ENCODE data around the gene SLC5A1.

The SLC5A1 gene

GRCh38 chr22:32120603-32121002, 77.5 kb downstream of the SLC5A1 start:
- no peaks in the 10 kb centered on the region for H3K79me2 ChIP-seq (ENCODE audit: control insufficient read depth, low read length)
- H3F3A ChIP-seq (ENCODE audit: control insufficient read depth, insufficient read depth): no peaks in the 10 kb centered on the region; the same call in 1 of the 2 replicates
- peaks cover 7% of the 10 kb centered on the region for H3K4me1 ChIP-seq (ENCODE audit: control insufficient read depth, low read length)
- TF ChIP-seq, protein P1, sequence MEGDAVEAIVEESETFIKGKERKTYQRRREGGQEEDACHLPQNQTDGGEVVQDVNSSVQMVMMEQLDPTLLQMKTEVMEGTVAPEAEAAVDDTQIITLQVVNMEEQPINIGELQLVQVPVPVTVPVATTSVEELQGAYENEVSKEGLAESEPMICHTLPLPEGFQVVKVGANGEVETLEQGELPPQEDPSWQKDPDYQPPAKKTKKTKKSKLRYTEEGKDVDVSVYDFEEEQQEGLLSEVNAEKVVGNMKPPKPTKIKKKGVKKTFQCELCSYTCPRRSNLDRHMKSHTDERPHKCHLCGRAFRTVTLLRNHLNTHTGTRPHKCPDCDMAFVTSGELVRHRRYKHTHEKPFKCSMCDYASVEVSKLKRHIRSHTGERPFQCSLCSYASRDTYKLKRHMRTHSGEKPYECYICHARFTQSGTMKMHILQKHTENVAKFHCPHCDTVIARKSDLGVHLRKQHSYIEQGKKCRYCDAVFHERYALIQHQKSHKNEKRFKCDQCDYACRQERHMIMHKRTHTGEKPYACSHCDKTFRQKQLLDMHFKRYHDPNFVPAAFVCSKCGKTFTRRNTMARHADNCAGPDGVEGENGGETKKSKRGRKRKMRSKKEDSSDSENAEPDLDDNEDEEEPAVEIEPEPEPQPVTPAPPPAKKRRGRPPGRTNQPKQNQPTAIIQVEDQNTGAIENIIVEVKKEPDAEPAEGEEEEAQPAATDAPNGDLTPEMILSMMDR (IDR thresholded peaks at IDR 0.05; ENCODE audit: low read depth, low read length, poor library complexity, severe bottlenecking): no peak
- TF ChIP-seq EZH2phosphoT487 (IDR thresholded peaks at IDR 0.05; ENCODE audit: borderline replicate concordance, low read length): no peak
- no peak overlapping the region for H3K4me3 ChIP-seq (ENCODE audit: low read length)
- no peaks in the 10 kb centered on the region for H3K36me3 ChIP-seq (ENCODE audit: control insufficient read depth, low read length)
- no peaks in the 10 kb centered on the region for H3K9me3 ChIP-seq (ENCODE audit: control insufficient read depth, insufficient read depth, low read length)
- peaks cover 6% of the 10 kb centered on the region; the same call in 1 of the 2 replicates for H3K27me3 ChIP-seq (ENCODE audit: control insufficient read depth, low read length)
- no peaks in the 10 kb centered on the region for H3K9me2 ChIP-seq (replicated peaks; ENCODE audit: control insufficient read depth, low read length)
- H3K4me2 ChIP-seq (ENCODE audit: low read length): no peak overlapping the region
- H3K27ac ChIP-seq (ENCODE audit: low read depth, low read length): no peak overlapping the region
- no peaks in the 10 kb centered on the region for H4K20me1 ChIP-seq (ENCODE audit: control insufficient read depth, insufficient read depth, low read depth, low read length)

- Histone ChIP-seq H3K9me3 (ENCODE audit: control insufficient read depth, insufficient read depth, low read length) (no peaks in the 10 kb centered on the region), H3F3A (ENCODE audit: control insufficient read depth, insufficient read depth) (no peaks in the 10 kb centered on the region; the same call in 1 of the 2 replicates), H3K27ac (ENCODE audit: low read depth, low read length) (no peak overlapping the region), H3K36me3 (ENCODE audit: control insufficient read depth, low read length) (no peaks in the 10 kb centered on the region), H3K4me2 (ENCODE audit: low read length) (no peak overlapping the region), H3K4me3 (ENCODE audit: low read length) (no peak overlapping the region), H3K9me2 (replicated peaks; ENCODE audit: control insufficient read depth, low read length) (no peaks in the 10 kb centered on the region), H3K79me2 (ENCODE audit: control insufficient read depth, low read length) (no peaks in the 10 kb centered on the region), H3K4me1 (ENCODE audit: control insufficient read depth, low read length) (peaks cover 7% of the 10 kb centered on the region), H4K20me1 (ENCODE audit: control insufficient read depth, insufficient read depth, low read depth, low read length) (no peaks in the 10 kb centered on the region), H3K27me3 (ENCODE audit: control insufficient read depth, low read length) (no peaks in the 10 kb centered on the region)
- TF ChIP-seq EZH2phosphoT487 (IDR thresholded peaks at IDR 0.05; ENCODE audit: borderline replicate concordance, low read length): no peak
- TF ChIP-seq, protein P1 (IDR thresholded peaks at IDR 0.05; ENCODE audit: low read depth, low read length, poor library complexity, severe bottlenecking): no peak
Measured at GRCh38 chr22:32122899-32123298, 79.8 kb downstream of the SLC5A1 start.

DNA sequence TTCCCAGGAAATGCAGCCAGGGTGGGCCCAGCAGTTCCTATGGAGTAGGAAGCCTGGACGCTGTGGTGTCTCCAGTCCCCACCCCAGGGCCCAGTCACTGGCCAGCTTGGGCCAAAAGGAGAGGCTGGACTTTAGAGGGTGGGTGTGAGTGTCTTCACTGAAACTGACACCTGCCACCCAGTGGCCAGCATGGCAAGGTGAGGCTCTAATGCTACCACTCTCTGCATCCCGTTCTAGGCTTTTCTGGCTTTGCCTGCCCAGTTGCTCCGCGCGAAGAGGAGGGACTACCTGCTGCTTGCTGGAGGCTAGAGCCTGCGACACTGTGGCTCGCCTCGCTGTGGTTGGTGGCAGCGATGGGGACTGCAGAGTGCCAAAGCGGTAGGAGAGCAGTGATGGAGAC, 80.6 kb downstream of the SLC5A1 start:
- Histone ChIP-seq H3K4me2 (ENCODE audit: low read length) (no peak overlapping the region), H4K20me1 (ENCODE audit: control insufficient read depth, insufficient read depth, low read depth, low read length) (no peaks in the 10 kb centered on the region), H3K79me2 (ENCODE audit: control insufficient read depth, low read length) (no peaks in the 10 kb centered on the region), H3F3A (ENCODE audit: control insufficient read depth, insufficient read depth) (no peaks in the 10 kb centered on the region; the same call in 1 of the 2 replicates), H3K4me3 (ENCODE audit: low read length) (no peak overlapping the region), H3K27ac (ENCODE audit: low read depth, low read length) (no peak overlapping the region), H3K9me2 (replicated peaks; ENCODE audit: control insufficient read depth, low read length) (no peaks in the 10 kb centered on the region), H3K4me1 (ENCODE audit: control insufficient read depth, low read length) (peaks cover 7% of the 10 kb centered on the region), H3K36me3 (ENCODE audit: control insufficient read depth, low read length) (no peaks in the 10 kb centered on the region), H3K27me3 (ENCODE audit: control insufficient read depth, low read length) (no peaks in the 10 kb centered on the region), H3K9me3 (ENCODE audit: control insufficient read depth, insufficient read depth, low read length) (no peaks in the 10 kb centered on the region)
- TF ChIP-seq EZH2phosphoT487 (IDR thresholded peaks at IDR 0.05; ENCODE audit: borderline replicate concordance, low read length): no peak
- TF ChIP-seq, protein P1 (IDR thresholded peaks at IDR 0.05; ENCODE audit: low read depth, low read length, poor library complexity, severe bottlenecking): peak; percentile 22
